DMS79 treated with DMSO at 0.1 percent for 48 hours (cell line): Measurements from ENCODE around the gene DOCK1.

Source experiments
- DNase-seq: peaks from one replicate; lab custom pipeline; 2025; lab: John Stamatoyannopoulos, UW

Gene DOCK1

DNA sequence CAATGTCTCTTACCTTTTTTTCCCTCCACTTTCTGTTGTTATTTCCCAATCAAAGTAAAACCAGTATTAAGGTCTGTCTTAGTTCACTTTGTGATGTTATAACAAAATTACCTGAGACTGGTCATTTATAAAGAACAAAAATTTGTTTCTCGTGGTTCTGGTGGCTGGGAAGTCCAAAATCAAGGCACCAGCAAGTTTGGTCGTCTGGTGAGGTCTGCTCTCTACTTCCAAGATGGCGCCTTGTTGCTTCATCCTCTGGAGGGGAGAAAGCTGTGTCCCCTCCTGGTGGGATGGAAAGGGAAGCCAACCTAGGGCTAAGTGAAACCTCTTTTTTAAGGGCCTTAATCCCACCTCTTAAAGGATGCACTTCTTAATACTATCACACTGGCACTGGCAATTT, 313.4 kb downstream of the DOCK1 start:
- DNase-seq = no peak

DNA sequence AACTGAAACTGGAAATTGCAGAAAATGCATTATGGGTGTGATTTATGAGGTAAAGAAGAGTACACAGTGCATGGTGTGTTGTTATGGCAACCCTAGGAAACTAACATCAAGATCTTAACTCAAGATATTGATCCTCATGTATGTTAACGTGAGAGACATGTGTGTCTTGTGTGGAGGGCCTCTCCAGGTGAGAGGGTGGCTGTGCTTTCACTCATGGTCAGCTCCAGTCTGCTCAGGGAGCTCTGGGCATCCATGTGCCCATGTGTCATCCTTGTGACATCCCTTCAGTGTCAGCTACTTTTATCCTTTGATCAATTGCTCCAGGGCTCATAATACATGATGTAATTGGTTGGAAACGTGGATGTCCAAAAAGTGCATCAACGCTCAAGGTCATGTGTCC, 316.1 kb downstream of the DOCK1 start:
- DNase-seq = no peak

- DNase-seq = no peak
Observed at GRCh38 chr10:127227027-127227426, 321.8 kb downstream of the DOCK1 start.

DNA sequence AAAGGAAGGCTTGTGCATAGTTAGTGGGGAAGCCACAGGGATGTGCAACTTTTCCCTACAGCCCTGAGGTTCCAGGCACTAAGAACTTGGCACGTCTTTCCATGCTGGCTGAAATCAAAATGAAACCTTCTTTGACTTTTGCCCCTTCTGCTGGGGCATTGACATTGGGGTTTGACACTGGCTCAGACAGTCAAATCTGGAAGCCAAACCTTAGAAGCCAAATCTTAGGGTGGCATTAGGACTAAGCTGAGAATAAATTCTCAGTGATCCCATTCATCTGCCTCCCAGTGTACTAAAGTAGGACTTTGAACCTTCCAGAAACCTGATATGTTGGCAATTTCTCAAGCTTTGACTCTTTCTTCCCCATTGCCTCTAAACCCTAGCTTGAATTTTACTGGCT, 322.4 kb downstream of the DOCK1 start:
- no peak for DNase-seq

DNA sequence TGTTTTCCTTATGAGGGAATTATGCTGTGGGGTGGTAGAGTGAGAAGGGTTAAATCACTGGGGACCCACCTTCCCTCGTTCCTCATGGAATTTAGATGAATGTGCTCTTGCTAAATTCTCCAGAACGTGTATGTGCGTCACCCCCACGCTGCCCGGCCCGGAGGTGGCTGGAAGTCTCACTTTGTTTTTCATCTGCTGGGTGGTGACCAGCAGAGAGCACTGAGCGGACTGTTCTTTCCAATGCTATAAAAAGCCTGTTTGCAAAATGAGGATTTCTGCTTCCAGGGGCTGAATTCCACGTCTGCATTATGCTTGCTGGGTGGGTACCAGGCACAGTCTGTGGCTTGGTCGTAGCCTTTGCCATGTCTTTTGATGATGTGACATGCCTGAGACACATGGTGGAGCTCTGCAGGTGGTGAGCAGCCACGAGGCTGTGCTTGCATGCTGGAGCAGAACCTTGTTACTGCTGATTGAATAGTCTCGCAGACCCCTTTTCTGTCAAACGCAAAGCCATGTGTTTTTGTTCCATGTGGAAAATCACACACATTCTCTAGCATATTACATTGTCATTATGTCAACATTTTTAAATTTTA, 323.1 kb downstream of the DOCK1 start:
- DNase-seq = no peak

DNA sequence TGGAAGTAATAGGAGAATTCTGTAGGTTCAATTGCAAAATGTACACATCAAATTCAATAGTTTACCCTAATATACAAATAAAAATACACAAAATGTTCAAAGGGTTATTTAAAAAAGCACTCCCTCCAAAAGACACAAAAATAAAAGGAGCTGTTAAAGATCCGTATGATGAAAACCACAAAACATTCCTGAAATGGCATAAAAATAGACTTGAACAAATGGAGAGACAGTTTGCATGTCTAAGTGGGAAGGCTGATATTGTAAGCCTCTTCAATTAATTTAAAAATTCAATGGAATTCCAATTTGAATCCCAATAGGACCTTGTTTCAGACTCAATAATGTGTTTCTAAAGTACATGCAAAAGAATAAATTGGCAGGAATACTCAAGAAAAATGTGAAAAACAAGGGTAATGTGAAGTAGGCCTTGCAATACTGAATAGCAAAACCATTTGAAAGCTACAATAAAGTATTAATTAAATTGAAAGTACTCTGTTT, 329.1 kb downstream of the DOCK1 start:
- DNase-seq = no peak

DNA sequence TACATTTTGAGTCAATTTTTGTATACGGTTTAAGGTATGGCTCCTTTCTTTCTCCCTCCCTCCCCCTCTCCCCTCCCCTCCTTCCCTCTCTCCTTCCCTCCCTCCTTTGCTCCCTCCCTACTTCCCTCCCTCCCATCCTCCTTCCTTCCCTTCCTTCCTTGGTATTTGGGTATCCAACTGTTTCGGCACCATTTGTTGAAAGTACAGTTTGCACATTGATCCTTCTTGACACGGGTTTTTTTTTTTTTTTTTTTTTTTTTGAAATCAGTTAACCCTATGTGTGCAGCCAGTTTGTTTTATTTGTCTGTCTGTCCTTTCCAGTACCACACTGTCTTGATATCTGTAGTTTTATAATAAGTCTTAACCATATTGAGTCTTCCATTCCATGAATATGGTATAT, 331.0 kb downstream of the DOCK1 start:
- DNase-seq = no peak

GRCh38 chr10:127242914-127243313, 337.7 kb downstream of the DOCK1 start:
- no peak for DNase-seq

DNA sequence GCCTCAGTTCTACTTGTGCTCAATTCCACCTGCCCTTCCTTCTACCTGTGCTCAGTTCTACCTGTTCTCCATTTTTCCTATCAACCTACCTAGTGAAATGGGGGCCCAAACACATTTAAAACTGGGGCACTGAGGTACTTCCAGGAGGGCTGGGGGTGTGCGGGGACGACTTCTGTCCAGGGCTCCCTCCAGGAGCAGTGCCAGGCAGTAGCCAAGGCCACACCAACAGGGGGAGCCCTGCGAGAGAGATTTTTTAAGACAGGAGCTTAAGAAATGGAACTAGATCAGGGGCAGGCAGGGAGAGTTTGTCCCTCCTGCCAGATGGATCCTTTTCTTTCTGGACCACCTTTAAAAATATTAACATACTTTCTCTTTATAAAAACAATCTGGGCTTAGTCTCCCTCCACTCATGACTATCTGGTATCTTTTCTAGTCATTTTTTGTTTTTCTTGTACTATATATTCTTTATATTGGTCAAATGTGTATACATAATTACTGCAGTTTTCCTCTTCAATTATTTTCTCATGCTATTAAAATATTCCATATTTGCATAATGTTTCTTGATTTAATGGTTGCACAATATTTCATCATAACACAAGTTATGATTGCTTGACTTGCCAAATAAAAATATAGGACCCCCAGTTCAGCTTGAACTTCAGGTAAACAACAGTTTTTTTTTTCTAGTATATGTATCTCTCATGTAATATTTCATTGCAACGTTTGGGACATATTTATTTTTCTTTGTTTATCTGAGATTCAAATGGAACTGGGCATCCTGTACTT, 338.5 kb downstream of the DOCK1 start:
- DNase-seq = no peak

- no peak for DNase-seq
Observed at GRCh38 chr10:127245456-127245855, 340.2 kb downstream of the DOCK1 start.

GRCh38 chr10:127250031-127250430, 344.8 kb downstream of the DOCK1 start:
- no peak for DNase-seq

- DNase-seq = no peak
Observed at GRCh38 chr10:127252818-127253217, 347.6 kb downstream of the DOCK1 start.

GRCh38 chr10:127254276-127254675, 349.0 kb downstream of the DOCK1 start:
- no peak for DNase-seq

GRCh38 chr10:127257395-127257794, 352.2 kb downstream of the DOCK1 start:
- no peak for DNase-seq

GRCh38 chr10:127259347-127259746, 354.1 kb downstream of the DOCK1 start:
- DNase-seq = no peak

GRCh38 chr10:127262606-127263005, 357.4 kb downstream of the DOCK1 start:
- DNase-seq = peak; percentile 2

GRCh38 chr10:127265288-127265687, 360.1 kb downstream of the DOCK1 start:
- DNase-seq = no peak

DNA sequence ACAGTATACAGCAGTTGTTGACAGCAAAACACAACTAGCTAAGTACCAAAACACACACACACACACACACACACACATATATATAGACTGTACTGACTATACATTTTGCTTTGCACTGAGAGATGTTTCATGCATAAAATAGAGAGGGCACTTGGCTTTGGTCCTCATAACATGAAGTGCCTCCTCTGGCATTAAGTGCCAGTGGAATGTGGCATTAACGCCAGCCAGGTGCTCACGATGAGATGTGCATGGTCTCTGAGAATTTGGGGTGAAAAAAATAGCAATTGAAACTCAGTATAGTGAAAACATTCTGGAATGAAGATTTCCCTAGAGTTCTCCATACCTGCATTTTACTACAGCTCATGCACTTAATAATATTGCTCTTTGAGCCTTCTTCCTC, 361.2 kb downstream of the DOCK1 start:
- peak; percentile 60 for DNase-seq

- peak; percentile 69 for DNase-seq
Observed at GRCh38 chr10:127267442-127267841, 362.2 kb downstream of the DOCK1 start.

DNA sequence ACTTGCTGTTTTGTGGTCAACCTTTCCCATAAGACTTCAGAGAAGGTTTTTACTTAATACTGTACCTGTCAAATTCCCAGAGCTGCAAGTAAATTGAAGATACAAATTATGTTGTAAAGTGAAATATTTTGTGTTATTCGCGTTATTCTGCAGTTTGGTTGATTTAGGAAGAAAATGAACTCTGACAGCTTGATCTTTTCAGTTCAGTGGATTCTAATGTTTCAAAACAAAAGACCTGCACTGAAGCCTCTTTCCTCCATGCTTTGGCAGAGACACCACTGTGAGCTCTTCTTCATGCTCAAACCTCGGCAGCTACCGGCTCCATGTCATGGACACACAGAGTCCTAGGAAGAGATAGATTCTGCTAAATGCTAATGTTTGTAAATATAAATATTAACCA, 366.8 kb downstream of the DOCK1 start:
- DNase-seq = no peak

- no peak for DNase-seq
Observed at GRCh38 chr10:127275272-127275671, 370.0 kb downstream of the DOCK1 start.

- peak; percentile 71 for DNase-seq
Observed at GRCh38 chr10:127275793-127276450, 370.7 kb downstream of the DOCK1 start.

DNA sequence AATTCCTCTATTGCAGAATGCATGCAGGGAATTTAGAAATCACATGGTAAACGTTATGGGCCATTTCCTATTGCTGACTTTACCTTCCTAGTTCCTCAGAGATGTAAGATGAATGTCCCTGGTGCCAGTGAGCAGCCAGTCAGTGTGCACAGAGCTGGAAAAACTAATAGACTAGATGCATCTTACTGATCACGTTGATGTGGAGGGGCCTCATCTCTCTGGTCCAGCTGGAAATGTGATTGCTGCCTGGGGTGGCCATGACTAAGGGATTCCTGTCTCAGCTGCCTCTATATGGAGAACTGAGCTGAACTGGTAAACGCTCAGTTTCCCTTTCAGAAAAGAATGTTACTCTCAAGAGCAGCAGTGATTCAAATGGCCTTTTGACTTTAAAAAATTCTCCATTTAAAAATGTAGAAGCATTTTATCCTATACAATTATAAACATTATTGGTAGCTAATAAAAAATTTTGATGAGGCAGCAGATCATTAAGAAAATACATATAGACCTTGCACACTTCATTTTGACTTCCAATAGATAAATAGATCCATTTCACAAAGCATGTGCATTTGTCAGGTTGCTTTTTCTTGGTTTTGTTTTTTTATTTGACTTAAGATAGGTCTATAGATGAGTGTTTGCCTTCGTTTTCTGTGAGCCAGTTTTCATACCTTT, 371.7 kb downstream of the DOCK1 start:
- DNase-seq = peak; percentile 6
